HUDEP-2 (cell line): ENCODE measurements around the gene MUS81.
"Not testable (repeated sequence)": the region's sequence is repeated elsewhere in the genome, so short reads cannot be mapped to it uniquely, and the experiment has no call there.

Experiments
- DNase-seq, 76 experiments: peaks; one replicate each; lab custom pipeline; 2025; ENCODE audit not compliant: unreplicated experiment in 76 of 76; lab: John Stamatoyannopoulos, UW

MUS81 gene

GRCh38 chr11:65860278-65861164 lies at the start of gene MUS81:
MUS81 (plus strand) TSS chr11:65860433; CDS start chr11:65860754, 321 bp downstream.
- DNase-seq: peak in 75 of 76 experiments; percentile 83 to 99 (median 96)

GRCh38 chr11:65811764-65812475 lies 48.3 kb upstream of the MUS81 start:
- no peak for DNase-seq

GRCh38 chr11:65814131-65814985 lies 45.9 kb upstream of the MUS81 start:
- no peak for DNase-seq

GRCh38 chr11:65814986-65815565 lies 45.2 kb upstream of the MUS81 start:
- no peak for DNase-seq

GRCh38 chr11:65816696-65817095 lies 43.5 kb upstream of the MUS81 start:
- no peak for DNase-seq

- no peak for DNase-seq
Observed at GRCh38 chr11:65817312-65817834, 42.9 kb upstream of the MUS81 start.

GRCh38 chr11:65817835-65818680 lies 42.2 kb upstream of the MUS81 start:
- peak in 74 of 76 experiments; percentile 35 to 95 (median 84) for DNase-seq

- DNase-seq: no peak
Observed at GRCh38 chr11:65821107-65821506, 39.1 kb upstream of the MUS81 start.

- DNase-seq: no peak
Observed at GRCh38 chr11:65822776-65823528, 37.3 kb upstream of the MUS81 start.

GRCh38 chr11:65826984-65827735 lies 33.1 kb upstream of the MUS81 start:
- DNase-seq: no peak

- DNase-seq: no peak
Observed at GRCh38 chr11:65829459-65829858, 30.8 kb upstream of the MUS81 start.

- not testable (repeated sequence) for DNase-seq
Observed at GRCh38 chr11:65832231-65832630, 28.0 kb upstream of the MUS81 start.

GRCh38 chr11:65833297-65834030 lies 26.8 kb upstream of the MUS81 start, which contains the start of gene SNX32:
SNX32 (plus strand) TSS chr11:65833963; CDS start chr11:65834066, 103 bp downstream.
- DNase-seq: peak in 74 of 76 experiments; percentile 19 to 95 (median 90)

- DNase-seq: no peak
Observed at GRCh38 chr11:65834202-65834601, 26.0 kb upstream of the MUS81 start.

GRCh38 chr11:65842144-65842543 lies 18.1 kb upstream of the MUS81 start:
- no peak for DNase-seq

GRCh38 chr11:65843811-65844210 lies 16.4 kb upstream of the MUS81 start:
- DNase-seq: no peak

GRCh38 chr11:65844231-65844872 lies 15.9 kb upstream of the MUS81 start:
- DNase-seq: no peak
